HG02798 (cell line): ENCODE data around the gene OTOF.
"Not testable (repeated sequence)": the region's sequence is repeated elsewhere in the genome, so short reads cannot be mapped to it uniquely, and the experiment has no call there.

ENCODE experiments used
- ATAC-seq: cut with Tn5 transposase; IDR thresholded peaks from one replicate; pipeline ENCODE4 v1.9.1; 2021; ENCODE audit warnings: mild to moderate bottlenecking; ENCODE audit not compliant: unreplicated experiment, poor library complexity

The OTOF gene

DNA sequence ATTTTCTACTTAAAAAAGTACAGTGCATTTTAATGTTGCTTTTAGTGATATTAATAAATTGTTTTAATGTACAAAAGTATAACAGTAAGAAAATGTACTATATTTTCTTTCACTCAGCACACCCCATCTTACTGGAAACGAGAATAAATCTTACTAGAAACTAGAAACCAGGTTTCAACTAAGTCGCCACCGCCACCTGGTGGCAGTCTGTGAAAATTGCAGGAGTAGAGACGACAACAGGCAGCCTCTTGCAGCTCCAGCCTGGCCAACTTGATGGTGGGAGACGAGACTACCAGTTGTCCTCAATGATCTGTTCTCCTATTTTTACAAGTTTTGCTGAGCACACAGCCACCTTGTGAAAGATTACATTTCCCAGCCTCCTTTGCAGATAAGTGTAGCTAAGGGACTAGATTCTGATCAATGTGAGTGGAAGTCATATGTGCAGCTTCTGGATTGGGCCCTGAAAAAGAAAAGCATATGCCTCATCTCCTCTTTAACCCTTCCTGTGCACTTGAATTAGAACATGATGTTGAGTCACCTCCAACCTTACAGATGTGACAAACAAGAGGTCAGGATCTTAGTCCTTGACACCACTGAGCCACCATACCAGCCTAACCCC, 8.7 kb downstream of the OTOF start:
- ATAC-seq: no peak

DNA sequence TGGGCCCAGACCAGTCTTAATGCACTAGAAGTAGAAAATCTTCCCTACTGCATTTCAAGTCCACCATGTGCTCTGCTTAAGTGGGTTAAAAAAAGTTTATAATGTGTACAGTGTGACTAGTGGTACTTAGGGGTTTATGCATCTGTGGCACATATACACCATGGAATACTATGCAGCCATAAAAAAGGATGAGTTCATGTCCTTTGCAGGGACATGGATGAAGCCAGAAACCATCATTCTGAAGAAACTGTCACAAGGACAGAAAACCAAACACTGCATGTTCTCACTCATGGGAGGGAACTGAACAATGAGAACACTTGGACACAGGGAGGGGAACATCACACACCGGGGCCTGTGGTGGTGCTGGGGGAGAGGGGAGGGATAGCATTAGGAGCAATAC, 9.4 kb downstream of the OTOF start:
- not testable (repeated sequence) for ATAC-seq

DNA sequence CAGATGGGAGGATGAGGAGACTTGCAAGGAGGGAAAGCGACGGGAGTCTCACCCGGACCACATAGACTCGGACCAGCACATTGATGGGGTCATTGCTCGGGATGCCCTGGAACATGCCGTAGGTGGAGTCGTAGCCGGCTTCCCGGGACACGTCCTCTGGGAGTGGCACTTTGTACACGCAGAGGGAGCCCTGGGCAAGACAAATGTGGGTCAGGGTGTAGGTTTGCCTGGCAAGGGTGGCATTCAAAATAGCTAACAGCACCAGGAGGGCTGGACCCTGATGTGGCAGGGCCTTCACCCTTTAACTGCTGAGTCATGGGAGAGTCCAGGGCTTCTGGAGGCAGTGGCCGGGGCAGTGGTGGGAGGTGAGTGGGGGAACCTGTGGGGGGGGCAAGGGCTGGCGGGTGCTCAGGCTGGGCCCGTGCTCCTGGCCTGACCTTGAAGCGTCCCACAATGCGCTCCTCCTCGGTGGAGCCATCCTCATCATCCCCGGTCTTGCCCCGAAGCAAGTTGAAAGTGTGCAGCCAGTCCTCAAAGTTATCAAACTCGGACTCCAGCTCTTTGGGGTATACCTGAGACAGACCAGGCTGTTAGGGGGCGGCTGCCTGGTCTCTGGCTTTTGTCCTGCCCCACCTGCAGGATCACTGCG, 11.1 kb downstream of the OTOF start:
- no peak for ATAC-seq

DNA sequence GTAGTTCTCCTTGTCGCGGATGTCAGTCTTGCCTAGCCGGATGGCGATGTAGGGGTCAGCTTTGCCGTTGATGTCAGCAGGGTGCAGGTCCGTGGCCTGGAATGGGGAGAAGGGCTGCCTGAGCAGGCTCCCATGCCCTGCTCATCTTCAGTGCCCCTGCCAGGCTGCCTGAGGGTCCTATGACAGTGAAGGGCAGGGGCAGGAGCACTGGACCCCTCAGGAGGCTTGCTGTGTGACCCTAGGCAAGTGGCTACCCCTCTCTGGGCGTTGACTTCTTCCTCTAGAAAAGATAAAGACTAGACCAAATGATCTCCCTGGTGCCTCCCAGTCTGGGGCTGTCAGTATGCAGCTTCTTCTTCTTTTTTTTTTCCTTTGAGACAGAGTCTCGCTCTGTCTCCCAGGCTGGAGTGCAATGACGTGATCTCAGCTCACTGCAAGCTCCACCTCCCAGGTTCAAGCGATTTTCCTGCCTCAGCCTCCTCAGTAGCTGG, 11.9 kb downstream of the OTOF start:
- ATAC-seq: no peak

DNA sequence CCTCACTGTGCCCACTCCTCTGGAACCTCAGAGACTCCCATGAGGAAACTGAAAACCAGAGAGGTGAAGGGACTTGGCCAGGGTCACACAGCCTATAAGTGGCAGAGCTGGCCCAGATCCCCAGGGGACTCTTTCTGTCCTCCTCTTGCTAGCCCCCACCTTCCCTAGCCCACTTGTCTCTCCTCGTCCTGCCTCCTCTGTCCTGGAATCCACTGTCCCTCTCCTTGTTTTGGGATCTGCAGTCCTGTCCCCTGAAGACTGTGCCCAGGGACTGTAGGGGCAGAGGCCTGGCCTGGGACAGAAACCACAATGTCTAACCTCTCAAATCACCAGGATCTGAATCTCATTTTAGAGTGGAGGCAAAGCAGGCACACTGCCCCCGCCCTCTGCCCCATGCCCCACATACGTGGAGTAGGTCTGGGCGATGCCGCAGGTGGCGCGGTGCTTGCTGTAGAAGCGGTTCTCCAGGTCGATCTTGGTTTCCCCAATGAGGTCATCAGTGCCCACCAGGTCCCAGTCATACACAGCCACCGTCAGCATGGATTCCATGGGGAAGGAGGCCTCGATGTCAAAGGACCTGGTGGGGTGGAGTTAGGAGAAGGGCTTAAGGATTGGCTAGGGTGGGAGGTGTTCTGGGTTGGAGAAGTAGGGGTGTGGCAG, 12.5 kb downstream of the OTOF start:
- ATAC-seq: no peak

DNA sequence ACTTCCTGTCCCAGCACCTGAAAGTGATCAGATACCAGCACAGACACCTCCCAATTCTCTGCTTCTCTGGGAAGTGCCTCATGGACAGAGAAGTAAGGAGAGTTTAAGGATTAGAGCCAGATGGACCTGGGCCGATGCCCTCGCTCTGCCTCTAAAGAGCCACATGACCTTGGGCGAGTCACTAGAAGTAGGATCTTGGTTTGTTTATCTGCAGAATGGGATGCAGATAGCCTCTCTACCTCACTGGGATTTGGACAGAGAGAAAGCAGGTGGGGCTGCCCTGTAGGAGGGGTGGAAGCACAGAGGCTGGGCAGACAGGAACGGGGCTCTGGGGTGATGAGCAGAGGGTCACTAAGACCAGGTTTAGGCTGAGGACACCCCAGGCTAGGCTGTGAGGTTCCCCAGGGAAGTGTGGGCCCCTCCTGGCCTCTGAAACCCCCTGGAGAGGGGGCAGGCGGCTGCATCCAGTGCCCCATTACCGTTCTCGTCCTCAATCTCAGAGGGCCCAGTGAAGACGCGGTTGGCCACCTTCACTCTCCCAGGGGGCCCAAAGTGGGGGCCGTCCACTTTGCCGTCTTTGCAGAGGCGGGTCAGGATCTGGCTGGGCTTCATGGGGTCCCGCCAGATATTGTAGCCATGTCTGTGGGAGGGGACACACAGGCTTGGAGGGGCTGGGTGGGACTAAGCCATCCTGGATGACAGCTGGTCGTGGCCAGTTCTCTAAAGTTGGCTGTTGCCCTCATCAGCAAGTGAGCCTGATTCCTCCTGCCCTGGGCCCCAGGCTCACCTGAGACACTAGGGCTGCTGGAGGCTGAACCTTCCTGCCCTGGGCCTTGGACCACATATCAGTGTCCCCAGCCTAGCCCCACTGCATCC, 13.3 kb downstream of the OTOF start:
- no peak for ATAC-seq

DNA sequence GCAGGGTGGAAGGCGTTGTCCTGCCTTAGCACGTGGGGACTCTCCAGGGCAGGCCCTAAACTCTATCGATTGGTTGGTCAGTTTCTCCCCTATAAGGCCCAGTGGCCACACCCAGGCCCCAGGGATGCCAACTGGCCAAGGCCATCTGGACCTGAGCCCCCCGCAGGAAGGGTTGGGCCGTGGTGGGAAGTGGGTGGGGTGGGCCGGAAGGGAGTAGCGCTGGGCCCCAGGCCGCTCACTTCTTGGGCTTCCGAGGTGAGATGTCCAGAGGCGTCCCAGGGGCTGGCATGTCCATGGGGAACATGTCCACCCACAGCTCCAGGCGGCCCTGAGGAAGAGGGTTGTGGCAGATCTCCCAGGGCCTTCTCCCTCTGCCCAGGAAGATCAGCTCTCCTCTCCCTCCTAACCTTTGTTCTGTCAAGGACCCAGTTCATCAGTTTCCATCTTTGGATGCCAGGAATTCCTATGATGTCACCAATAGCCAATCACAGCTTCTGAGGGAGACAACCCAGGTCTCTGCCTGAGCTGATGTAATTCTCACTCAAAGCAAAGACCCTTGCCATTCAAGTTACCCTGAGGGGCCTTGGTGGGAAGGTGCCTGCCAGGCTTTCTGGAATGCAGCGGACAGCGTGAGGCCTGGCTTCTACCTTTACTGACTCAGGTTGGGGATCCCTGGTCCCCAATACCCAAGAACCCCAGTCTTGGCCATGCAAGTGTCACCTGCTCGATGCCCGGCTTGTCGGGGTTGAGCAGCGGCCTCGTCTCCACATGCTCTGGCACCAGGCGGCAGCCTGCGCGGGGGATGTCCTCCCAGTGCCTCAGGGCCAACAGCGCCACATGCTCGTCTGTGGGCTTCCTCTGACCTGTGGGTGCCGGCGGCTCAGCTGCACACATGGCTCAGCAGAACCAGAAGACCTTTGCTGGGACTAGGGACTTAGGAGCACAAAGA, 14.4 kb downstream of the OTOF start:
- no peak for ATAC-seq

DNA sequence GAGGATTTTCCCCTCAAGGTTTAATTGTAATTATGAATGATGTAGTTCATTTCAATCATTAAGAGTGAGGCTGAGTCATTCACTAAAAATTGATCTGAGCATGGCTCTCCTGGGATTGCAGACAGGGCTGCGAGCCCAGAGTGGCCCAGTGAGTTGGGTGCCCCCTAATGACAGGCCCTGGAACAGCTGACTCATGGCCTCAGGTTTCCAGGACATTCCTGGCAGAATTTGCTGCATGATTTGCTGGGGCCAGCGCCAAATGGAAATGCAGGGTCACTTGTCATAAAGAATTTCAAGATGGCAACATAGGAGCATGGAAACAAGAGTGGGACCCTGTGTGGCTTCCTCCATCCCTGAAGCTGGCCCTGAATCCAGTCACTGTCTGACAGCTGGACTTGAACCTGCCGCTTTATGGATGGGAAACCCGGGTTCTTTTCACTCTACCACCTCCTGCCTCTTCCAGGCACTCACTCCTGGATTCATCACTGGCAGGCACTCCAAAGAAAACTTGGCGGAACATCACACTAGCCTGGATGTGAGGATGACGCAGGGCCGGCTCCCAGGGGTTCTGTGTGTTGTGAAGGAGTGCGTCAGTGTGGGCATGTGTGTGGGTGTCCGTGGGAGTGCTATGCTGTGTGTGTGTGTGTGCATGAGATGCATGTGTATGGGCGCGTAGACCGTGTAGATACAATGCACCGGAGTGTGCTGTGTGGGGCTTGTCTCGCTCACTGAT, 15.2 kb downstream of the OTOF start:
- ATAC-seq: no peak

DNA sequence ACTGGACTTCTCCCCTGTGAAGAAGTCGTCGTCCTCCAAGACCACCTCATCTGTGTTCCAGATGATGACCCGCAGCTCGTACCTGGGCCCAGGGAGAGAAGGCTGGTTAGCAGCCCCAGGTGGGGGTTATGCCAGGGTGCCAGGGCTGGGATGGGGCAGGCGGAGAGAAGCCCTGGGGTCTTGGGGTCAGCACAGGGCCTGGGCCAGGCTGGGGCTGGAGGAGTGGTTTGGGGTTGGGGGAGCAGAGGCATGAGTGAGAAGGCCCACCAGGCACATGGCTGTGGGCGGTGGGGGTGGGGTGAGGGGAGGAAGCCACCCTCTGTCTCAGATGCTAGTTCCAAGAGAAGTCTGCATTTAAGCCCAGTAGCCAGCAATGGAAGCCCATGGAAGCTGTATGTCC, 15.8 kb downstream of the OTOF start:
- ATAC-seq: no peak

DNA sequence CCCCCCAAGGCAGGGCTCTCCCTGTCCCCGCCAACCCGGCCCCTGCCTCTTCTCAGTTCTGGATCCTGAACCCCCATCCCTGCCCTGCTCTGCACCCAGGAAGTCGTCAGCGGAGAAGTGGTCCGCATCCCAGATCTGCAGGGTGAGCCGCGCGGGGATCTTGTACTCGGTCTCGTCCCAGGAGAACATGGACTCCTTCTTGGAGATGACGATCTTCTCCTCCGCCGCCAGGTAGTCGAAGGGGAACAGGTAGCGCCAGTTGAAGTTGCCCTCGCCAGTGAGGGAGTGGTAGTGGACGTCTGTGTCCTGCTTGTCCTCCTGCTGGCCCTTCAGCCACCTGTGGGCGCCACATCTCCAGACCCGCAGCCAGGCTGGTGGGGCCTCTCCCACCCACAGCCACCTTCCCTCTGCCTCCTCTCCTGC, 16.3 kb downstream of the OTOF start:
- ATAC-seq: no peak

DNA sequence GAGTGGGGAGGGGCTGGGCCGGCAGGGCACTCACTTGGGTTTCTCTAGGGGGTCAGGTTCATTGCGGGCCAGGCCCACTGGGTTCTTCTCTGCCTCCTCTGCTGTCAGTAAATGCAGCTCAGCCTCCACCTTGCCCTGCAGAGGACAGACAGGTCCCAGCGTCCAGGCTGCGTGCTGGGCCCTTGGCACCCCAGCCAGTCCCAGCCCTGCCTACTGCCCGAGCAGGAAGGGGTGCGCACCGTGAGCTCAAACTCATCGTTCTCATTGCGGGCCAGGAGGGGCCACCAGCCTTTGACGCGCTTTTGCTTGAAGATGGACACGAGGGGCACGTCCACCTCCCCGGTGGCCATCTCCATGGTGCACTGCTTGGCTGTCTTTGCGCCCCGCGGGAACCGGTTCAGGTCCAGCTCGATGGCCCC, 17.3 kb downstream of the OTOF start:
- no peak for ATAC-seq

DNA sequence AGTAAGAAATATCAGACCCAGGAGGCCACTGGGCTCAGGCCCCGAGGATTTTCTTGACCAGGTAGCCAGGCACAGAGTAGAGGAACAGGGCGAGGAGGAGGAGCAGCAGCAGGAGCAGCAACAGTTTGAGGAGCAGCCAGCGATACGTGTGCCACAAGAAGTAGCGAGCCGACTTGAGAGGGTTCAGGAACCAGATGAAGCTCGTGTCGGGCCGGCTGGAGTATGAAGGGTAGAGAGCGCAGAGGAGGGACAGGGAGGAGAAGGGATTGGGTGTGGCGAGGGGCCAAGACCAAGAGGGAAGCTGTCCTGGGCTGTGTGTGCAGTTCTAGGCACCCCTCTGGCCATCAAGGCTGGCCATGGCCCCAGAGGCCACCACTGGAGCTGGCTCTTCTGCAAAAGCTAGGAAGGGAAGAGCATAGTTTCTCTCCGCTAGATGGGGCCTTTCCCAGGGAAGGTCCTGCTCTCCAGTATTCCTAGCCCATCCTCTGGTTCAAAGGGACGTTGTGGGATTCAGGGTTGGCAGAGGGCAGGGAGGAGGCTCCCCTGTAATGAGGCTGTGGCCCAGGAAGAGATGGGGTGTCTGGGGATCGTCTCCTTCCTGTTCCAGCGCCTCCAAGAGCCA, 17.8 kb downstream of the OTOF start:
- no peak for ATAC-seq

DNA sequence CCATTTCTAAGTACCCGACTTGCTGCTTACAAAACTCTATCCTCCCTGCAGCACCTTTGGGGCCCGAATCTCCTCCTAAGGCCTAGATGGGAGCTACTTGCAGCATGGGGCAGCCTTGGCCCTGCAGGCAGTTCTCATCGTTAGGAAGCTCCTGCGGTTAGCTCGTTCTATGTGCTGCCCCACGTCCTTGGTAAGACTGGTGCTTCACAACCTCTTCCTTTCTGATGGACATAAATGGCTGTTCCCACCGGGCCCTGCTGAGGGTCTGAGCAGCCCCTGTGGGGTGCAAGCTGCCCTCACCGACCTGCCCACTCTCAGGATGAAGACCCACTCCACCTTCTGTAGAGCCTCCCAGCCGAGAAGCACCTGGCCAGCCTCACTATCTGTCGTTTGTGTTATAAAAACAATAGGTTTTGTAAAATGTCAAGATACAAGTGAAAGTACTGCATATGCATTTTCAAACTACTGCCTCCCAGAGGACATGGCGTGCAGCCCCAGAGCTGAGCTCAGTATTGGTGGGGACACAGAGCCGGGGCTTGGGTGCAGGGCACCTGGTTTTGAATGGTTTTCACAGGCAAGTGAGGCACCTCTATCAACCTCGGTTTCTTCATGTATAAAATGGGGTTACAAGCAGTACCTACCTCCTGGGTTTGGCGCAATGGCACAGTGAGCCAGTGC, 19.4 kb downstream of the OTOF start:
- ATAC-seq: no peak

DNA sequence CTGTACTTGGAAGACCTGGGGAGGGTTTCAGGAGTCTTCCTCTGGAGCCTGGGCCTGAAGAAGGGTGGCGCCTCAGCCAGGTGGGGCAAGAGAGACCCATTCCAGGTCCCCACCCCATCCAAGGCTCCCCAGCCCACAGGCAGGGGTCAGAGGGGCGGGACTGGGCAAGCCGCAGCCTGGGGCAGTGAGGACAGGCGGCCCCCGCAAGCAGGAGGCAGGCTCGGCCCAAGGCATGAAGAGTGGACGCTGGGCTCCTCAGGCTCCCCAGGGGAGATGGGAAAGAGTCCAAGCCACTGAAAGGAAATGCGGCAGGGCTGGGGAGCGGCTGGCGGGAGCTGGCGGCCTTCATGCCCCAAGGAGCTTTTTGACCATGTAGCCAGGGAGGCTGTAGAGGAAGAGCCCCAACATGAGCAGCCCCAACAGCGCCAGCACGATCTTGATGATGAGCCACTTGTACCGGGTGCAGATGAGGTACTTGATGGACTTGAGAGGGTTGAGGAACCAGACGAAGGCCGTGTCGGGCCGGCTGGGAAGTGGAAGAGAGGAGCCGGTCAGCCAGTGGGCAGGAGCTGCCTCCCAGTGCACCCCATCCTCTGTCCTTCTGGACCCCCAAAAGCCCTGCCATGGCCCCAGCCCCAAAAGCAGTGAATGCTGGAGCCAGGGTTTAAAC, 20.1 kb downstream of the OTOF start:
- ATAC-seq: no peak

DNA sequence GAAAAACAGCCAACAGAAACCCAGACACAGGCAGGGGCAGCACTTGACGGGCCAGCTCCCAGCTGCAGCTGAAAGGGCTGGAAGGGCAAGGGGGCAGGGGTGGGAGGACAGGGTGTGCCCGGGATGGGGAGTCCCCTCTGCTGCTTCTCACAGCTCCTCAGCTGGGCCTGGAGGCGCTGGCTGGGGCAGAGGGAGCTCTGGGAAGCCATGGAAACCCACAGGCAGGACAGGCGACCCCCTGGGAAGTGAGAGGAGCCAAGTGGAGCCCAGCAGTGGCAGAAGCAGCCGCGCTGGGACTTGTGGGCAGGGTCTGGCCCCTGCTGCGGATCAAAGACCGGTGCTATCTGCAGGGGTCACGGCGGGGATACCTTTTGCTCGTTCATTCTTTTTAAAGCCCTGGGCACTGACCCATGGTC, 20.7 kb downstream of the OTOF start:
- no peak for ATAC-seq

DNA sequence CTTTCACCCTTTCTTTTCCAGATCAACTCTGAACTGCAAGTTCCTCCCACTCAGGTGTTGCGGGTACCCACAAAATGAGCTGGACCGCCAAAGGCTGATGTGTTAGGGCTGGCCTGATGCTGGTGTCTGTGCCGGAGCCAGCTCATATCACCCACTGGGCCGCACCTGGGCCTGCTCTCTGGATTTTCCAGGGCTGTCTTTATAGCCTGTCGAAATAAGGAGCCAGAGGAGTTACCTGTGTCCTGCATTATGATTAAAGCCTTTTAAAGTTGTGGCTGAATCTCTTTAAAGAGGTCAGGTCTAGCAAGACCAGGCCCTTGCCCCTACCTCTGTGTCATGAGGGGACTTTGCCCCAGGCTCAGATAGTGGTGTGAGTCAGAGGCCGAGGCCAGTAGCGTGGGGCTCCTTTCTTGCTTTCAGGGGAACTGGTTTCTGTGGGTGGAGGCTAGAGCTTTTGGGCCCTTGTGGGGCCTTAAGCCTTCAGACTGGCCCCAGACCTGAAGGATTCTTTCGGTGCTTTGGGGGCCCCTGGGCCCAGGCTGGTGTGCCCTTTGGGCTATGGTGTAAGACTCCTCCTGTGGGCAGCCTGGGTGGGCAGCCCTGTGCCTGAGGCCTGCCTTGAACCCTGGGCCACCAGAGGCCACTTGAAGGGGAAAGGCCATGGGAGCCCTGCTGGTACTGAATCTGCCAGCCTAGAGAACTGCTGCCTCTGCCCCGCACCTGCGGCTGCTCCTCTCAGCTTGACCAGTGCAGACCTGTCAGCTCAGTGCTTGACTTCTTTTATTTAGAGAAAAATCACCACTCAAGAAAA, 21.3 kb downstream of the OTOF start:
- no peak for ATAC-seq
